Ovary (tissue), 9 donors: ENCODE results near the gene UBE2G2. TPM values are rescaled to one million over a fixed set of nuclear protein-coding genes. Genes with fewer than 3 reads are reported as not detected.

Experiments used
- DNase-seq, 5 donors: peaks; one replicate each; pipeline ENCODE4 v3.0.0-alpha.2; 2019 to 2020
- H3K27ac ChIP-seq, 2 donors: fragments of 200-600 bp; one replicate each; pipeline versions ENCODE4 v1.5.1 to v1.8.0; 2019 to 2022
- H3K27me3 ChIP-seq: fragments of 200-600 bp; one replicate; pipeline ENCODE4 v1.8.0; 2022
- H3K36me3 ChIP-seq: fragments of 200-600 bp; sonication (generic); one replicate; pipeline ENCODE4 v1.5.1; 2019
- H3K4me1 ChIP-seq: one replicate; pipeline ENCODE4 v1.8.1; 2013; ENCODE audit warnings: mild to moderate bottlenecking, moderate library complexity; ENCODE audit not compliant: insufficient read depth
- H3K4me3 ChIP-seq: fragments of 200-600 bp; sonication (generic); one replicate; pipeline ENCODE4 v1.5.1; 2017
- H3K9me3 ChIP-seq, 2 donors: fragments of 200-600 bp in 1 of 2; sonication (generic) in 1 of 2; one replicate each; pipeline versions ENCODE4 v1.5.1 to v1.8.1; 2013 to 2019; ENCODE audit warnings: mild to moderate bottlenecking in 1 of 2, moderate library complexity in 1 of 2
- CTCF ChIP-seq, 3 donors: fragments of 450-650 bp in 2 of 3; fragments of 200-600 bp in 1 of 3; IDR thresholded peaks; one replicate each; pipeline versions ENCODE4 v1.5.1 to v1.8.0; 2016 to 2022; ENCODE audit warnings: antibody characterized with exemption in 3 of 3, mild to moderate bottlenecking in 1 of 3
- EP300 ChIP-seq: sonication (generic); formaldehyde crosslinking; IDR thresholded peaks from one replicate; pipeline ENCODE4 v1.6.1; 2017; ENCODE audit warnings: antibody characterized with exemption
- POLR2A ChIP-seq: fragments of 450-650 bp; IDR thresholded peaks from one replicate; pipeline ENCODE4 v1.6.1; 2017; ENCODE audit warnings: antibody characterized with exemption, mild to moderate bottlenecking, moderate library complexity
- WGBS, 3 donors: extraction: QIAGEN DNeasy Blood & Tissue Kit in 1 of 3; methylation state at CpG; one replicate each; pipeline versions ENCODE4 v1.1.5 to v1.1.7; 2013 to 2017; 5-methylcytosine and 5-hydroxymethylcytosine counted together
- intact Hi-C, 4 donors: fragments of 100-400 bp; cut with DNase I; formaldehyde crosslinking; loops; one replicate each; pipeline versions ENCODE4 v1.11.0 to v1.15.1; 2022 to 2023
- polyA plus RNA-seq, 2 donors: library from polyadenylated mRNA; stranded (reverse); fragments of 200-250 nt in 1 of 2; fragments of 350-450 nt in 1 of 2; fragmentation: Illumina TruSeq in 1 of 2; extraction: RNeasy Lipid Tissue Mini Kit (QIAGEN cat#74804) in 1 of 2; gene quantifications; one replicate each; pipeline ENCODE4 v1.2.3, GENCODE V29; 2013 to 2014
- total RNA-seq, 7 donors: library from RNA; depleted of rRNA in 2 of 7; stranded (reverse); fragments of >200 nt in 2 of 7; fragmentation: NEBNext Ultra II Directional in 3 of 7; extraction: Animal tissue kit (Norgen Biotek cat#: 25700) in 3 of 7; gene quantifications; one replicate each; pipeline versions ENCODE4 v1.1.0 to v1.2.4, GENCODE V29; 2016 to 2023
- donor health status: DM: no; HTN: no; CAD: no; lungs with moderate emphysema.
- donor health status: DM: no; HTN: no; CAD: no.
- donor health status: Bipolar disorder and iron deficiency.
- donor health status: DM: yes; HTN: yes; CAD: no.
- donor health status: DM: no; HTN: no; CAD: no.
- donor health status: DM: yes; HTN: yes; CAD: no.

The UBE2G2 gene
- total and polyA plus RNA-seq, 9 donors: 31.3 to 84.9 (median 66.9) TPM

- H3K9me3 ChIP-seq: no peaks in the 10 kb centered on the region
- no peak for DNase-seq
- intact Hi-C loops: no loop called here
- no peaks in the 10 kb centered on the region for H3K27me3 ChIP-seq
- no peak overlapping the region for H3K27ac ChIP-seq
- TF ChIP-seq EP300: no peak
- no peaks in the 10 kb centered on the region for H3K4me1 ChIP-seq
- WGBS, 3 donors: 55 to 59% (median 57%) methylated on average over 21 of the region's 21 CpGs
- no peaks in the 10 kb centered on the region for H3K36me3 ChIP-seq
- no peak overlapping the region for H3K4me3 ChIP-seq
Measured at GRCh38 chr21:44761011-44761729, 40.5 kb downstream of the UBE2G2 start.

GRCh38 chr21:44760376-44760775, 41.2 kb downstream of the UBE2G2 start:
- H3K4me3 ChIP-seq: no peak overlapping the region
- H3K27me3 ChIP-seq: no peaks in the 10 kb centered on the region
- H3K36me3 ChIP-seq: no peaks in the 10 kb centered on the region
- no peaks in the 10 kb centered on the region for H3K4me1 ChIP-seq
- intact Hi-C loops: no loop called here
- no peak for DNase-seq
- H3K9me3 ChIP-seq: no peaks in the 10 kb centered on the region
- TF ChIP-seq POLR2A (no peak), EP300 (no peak), CTCF (IDR thresholded peaks at IDR 0.05) (no peak)
- 77 to 83% (median 83%) methylated on average over 9 of the region's 9 CpGs for WGBS, 3 donors
- H3K27ac ChIP-seq: no peak overlapping the region

- intact Hi-C loops: no loop called here
- TF ChIP-seq EP300: no peak
- TF ChIP-seq POLR2A: no peak
- TF ChIP-seq CTCF (IDR thresholded peaks at IDR 0.05): no peak
- 84 to 90% (median 87%) methylated on average over 22 of the region's 22 CpGs for WGBS, 3 donors
Measured at GRCh38 chr21:44759628-44760285, 41.9 kb downstream of the UBE2G2 start.

GRCh38 chr21:44758781-44759627, 42.6 kb downstream of the UBE2G2 start:
- intact Hi-C loops: no loop called here
- no peak overlapping the region for H3K4me3 ChIP-seq
- TF ChIP-seq EP300: no peak
- TF ChIP-seq CTCF (IDR thresholded peaks at IDR 0.05): no peak
- TF ChIP-seq POLR2A: no peak
- no peak for DNase-seq
- H3K4me1 ChIP-seq: no peaks in the 10 kb centered on the region
- no peaks in the 10 kb centered on the region for H3K36me3 ChIP-seq
- no peak overlapping the region for H3K27ac ChIP-seq
- H3K9me3 ChIP-seq: no peaks in the 10 kb centered on the region
- 60 to 68% (median 63%) methylated on average over 26 of the region's 26 CpGs for WGBS, 3 donors
- H3K27me3 ChIP-seq: no peaks in the 10 kb centered on the region

More at GRCh38 chr21:44759628-44760285, 41.9 kb downstream of the UBE2G2 start:
- no peak for DNase-seq
- H3K9me3 ChIP-seq: no peaks in the 10 kb centered on the region
- H3K4me1 ChIP-seq: no peaks in the 10 kb centered on the region
- H3K4me3 ChIP-seq: no peak overlapping the region
- H3K27me3 ChIP-seq: no peaks in the 10 kb centered on the region
- H3K36me3 ChIP-seq: no peaks in the 10 kb centered on the region
- H3K27ac ChIP-seq: no peak overlapping the region
